Fibroblast of mammary gland (primary cell): ENCODE measurements around the gene PLEKHH2.

ENCODE experiments used
- DNase-seq: peaks from one replicate; pipeline ENCODE4 v3.0.0-alpha.2; 2010; ENCODE audit warnings: low read depth
- H3K4me3 ChIP-seq: 2 replicates; pipeline ENCODE4 v1.5.1; 2011; ENCODE audit warnings: low read depth, mild to moderate bottlenecking, low read length, moderate library complexity; ENCODE audit not compliant: control insufficient read depth
- TF ChIP-seq, protein P1 (sequence below): conservative IDR thresholded peaks from 2 replicates; pipeline ENCODE4 v1.5.1; 2011; ENCODE audit warnings: low read depth, low read length, inconsistent platforms; ENCODE audit not compliant: control insufficient read depth, insufficient read depth

The PLEKHH2 gene

DNA sequence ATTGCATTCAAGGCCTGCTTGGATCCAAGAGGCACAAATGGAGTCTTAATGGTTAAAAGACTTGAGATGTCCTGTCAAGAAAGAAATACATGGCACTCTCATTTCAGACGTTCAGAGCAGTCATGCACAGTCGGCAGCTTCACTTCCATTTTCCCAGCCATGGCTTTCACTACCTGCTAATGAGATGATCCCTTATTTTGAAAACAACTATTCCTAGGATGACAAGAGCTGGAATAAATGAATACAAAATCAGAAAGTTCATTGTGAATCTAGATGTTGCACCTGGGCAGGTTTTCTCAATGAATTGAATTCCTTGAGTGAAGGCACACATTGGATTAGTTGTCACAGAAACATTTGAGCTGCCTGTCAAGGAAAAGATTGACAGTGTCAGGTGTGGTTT is 175.9 kb downstream of the PLEKHH2 start:
- no peak overlapping the region for H3K4me3 ChIP-seq
- no peak for DNase-seq
- TF ChIP-seq, protein P1, sequence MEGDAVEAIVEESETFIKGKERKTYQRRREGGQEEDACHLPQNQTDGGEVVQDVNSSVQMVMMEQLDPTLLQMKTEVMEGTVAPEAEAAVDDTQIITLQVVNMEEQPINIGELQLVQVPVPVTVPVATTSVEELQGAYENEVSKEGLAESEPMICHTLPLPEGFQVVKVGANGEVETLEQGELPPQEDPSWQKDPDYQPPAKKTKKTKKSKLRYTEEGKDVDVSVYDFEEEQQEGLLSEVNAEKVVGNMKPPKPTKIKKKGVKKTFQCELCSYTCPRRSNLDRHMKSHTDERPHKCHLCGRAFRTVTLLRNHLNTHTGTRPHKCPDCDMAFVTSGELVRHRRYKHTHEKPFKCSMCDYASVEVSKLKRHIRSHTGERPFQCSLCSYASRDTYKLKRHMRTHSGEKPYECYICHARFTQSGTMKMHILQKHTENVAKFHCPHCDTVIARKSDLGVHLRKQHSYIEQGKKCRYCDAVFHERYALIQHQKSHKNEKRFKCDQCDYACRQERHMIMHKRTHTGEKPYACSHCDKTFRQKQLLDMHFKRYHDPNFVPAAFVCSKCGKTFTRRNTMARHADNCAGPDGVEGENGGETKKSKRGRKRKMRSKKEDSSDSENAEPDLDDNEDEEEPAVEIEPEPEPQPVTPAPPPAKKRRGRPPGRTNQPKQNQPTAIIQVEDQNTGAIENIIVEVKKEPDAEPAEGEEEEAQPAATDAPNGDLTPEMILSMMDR: no peak

DNA sequence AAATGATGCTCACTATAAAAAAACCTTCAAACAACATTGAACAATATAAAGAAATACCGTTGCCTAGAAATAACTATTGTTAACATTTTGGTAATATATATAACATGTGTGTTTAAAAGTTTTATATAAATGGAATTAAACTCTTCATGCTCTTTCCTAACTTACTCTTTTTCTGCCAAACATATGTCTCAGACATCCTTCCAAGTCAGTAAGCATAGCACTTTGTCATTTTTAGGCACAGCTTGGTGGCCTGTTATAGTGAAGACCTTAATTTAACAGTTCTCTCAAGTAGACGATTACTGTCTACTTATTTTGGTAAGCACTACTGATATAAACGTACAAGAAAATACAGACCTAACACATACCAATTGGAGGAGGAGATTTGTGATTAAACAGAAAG is 177.7 kb downstream of the PLEKHH2 start:
- TF ChIP-seq, protein P1: no peak
- H3K4me3 ChIP-seq: no peak overlapping the region
- DNase-seq: no peak
